ENCODE data around the gene CALM1.

The CALM1 gene

DNA sequence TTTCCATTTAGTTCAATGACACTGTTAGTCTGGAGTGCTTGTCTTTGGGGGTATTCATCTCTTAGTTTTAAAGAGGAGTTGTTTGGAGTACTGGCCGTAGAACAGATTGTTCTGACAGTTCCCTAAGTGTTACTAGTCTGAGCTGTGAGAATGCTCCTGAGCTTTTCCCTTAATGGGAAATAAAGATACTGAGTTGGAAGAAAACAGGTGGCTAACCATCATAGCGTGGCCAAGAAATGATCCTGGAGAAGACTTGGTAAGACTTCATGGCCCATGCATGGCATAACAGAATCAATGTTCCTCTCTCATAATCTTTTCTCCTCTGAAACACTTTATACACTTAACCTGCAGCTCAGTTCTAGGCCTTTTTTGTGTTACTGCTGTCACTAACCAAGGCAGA is 6.2 kb downstream of the CALM1 start:
- TF ChIP-seq, protein P1, sequence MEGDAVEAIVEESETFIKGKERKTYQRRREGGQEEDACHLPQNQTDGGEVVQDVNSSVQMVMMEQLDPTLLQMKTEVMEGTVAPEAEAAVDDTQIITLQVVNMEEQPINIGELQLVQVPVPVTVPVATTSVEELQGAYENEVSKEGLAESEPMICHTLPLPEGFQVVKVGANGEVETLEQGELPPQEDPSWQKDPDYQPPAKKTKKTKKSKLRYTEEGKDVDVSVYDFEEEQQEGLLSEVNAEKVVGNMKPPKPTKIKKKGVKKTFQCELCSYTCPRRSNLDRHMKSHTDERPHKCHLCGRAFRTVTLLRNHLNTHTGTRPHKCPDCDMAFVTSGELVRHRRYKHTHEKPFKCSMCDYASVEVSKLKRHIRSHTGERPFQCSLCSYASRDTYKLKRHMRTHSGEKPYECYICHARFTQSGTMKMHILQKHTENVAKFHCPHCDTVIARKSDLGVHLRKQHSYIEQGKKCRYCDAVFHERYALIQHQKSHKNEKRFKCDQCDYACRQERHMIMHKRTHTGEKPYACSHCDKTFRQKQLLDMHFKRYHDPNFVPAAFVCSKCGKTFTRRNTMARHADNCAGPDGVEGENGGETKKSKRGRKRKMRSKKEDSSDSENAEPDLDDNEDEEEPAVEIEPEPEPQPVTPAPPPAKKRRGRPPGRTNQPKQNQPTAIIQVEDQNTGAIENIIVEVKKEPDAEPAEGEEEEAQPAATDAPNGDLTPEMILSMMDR (IDR thresholded peaks at IDR 0.05; ENCODE audit: borderline replicate concordance, insufficient read depth, low read depth, low read length) = no peak
- H3K4me3 ChIP-seq (ENCODE audit: low read depth, low read length) = no peak overlapping the region

DNA sequence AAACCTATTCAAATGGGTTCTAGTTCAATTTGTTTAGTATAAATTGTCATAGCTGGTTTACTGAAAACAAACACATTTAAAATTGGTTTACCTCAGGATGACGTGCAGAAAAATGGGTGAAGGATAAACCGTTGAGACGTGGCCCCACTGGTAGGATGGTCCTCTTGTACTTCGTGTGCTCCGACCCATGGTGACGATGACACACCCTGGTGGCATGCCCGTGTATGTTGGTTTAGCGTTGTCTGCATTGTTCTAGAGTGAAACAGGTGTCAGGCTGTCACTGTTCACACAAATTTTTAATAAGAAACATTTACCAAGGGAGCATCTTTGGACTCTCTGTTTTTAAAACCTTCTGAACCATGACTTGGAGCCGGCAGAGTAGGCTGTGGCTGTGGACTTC is 8.3 kb downstream of the CALM1 start:
- TF ChIP-seq, protein P1 (IDR thresholded peaks at IDR 0.05; ENCODE audit: borderline replicate concordance, insufficient read depth, low read depth, low read length) = no peak

DNA sequence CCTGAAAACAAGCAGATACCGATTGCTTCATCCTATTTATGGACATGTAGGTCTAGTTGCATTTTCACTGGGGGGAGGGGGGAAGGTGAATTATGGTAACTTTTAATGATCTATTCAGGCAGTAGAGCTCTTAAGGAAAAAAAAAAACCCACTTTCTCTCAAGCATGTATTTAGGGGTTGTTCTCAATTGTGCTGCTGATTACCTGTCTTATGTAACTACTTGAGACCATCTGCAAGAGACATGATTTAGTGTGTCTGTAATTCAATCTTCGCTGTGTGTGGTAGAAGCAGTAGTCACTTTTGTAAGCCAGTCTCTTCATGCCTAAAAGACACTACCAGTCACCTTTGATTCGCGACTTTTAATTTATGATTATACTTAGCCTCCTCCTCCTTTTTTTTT is 8.9 kb downstream of the CALM1 start:
- H3K4me3 ChIP-seq (ENCODE audit: low read depth, low read length) = no peak overlapping the region
- TF ChIP-seq, protein P1 (IDR thresholded peaks at IDR 0.05; ENCODE audit: borderline replicate concordance, insufficient read depth, low read depth, low read length) = no peak

More for the DNA sequence above, 8.3 kb downstream of the CALM1 start:
- no peak overlapping the region for H3K4me3 ChIP-seq (ENCODE audit: low read depth, low read length)

DNA sequence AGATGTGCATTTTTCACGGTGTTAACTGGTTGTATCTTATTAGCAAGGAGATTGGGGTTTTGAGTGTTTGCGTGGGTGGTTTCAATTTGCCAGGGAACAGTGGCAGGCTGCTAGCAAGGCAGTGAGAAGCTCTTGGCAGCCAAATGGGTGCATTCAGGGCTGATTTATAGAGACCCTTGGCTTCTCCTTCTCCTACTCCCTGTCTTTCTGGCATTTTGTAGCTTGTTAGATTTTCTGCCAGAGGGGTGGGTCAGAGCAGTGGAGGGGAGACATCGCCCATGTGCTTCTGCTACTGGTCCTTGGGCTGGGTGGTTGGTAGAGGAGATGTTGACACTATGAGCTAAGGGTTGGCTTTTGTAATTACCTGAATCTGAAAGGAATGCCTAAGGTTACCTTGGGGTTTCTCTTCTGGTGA is 9.6 kb downstream of the CALM1 start:
- TF ChIP-seq, protein P1 (IDR thresholded peaks at IDR 0.05; ENCODE audit: borderline replicate concordance, insufficient read depth, low read depth, low read length) = no peak
- no peak overlapping the region for H3K4me3 ChIP-seq (ENCODE audit: low read depth, low read length)

DNA sequence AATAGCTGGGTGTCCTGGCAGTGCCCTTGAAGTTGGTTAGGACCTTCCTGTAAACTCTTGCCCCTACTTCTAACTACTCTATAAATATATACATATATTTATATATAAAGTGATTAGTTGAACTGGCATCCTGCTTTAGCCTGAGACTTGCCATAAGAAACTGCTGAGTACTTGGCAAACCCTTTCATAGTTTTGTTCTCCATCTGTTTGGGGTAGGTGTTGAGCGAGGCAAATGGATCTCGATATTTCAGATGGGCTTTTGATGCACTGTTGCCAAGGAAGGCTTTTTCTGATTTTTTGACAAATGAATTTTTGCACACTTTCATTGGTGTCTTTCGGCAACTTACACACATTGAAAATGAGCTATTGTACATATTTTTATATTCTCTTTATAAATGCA is 10.4 kb downstream of the CALM1 start:
- H3K4me3 ChIP-seq (ENCODE audit: low read depth, low read length) = no peak overlapping the region
- TF ChIP-seq, protein P1 (IDR thresholded peaks at IDR 0.05; ENCODE audit: borderline replicate concordance, insufficient read depth, low read depth, low read length) = no peak

DNA sequence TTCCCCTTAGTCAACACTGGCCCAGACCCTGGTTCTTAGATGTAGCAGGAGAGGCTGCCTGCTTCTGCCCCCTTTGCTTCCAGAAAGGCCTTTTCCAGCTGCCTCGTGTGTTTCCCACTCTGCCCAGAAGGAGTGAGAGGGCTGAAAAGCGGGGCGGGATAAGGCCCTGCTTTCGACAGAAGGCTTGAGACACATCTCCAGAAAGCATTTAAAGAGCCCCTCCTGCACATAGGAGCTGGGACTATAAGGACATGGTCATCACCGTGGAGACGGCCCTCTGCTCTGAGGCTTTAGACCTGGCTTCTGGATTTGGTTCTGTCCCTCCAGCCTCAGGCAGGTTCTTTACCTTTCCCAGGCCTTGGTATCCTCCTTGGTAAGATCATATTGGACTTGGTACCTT is 11.9 kb downstream of the CALM1 start:
- TF ChIP-seq, protein P1 (IDR thresholded peaks at IDR 0.05; ENCODE audit: borderline replicate concordance, insufficient read depth, low read depth, low read length) = no peak
- no peak overlapping the region for H3K4me3 ChIP-seq (ENCODE audit: low read depth, low read length)

DNA sequence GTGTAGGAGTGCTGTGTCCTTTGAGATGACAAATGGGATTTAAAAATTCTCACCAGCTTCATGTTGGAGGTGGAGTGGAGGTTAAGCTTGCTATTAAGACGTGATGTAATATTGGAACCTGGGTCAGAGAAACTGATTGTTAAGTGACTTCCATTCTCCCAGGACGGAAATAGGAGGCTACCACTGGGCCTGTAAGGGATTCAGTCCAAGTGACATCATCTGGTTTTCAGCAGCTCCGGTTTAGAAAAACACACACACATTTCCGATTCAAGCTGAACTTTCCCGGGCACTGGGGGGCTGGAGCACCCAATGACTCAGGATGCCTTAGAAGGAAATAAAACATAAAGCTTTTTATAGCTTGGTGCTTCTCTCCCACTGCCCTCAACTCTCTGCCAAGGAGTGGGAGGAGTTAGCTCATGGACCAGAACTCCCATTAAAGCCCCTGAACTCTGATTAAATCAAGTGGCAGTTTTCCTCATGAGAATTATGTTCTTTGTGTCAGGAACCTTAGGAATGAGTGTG is 12.4 kb downstream of the CALM1 start:
- no peak overlapping the region for H3K4me3 ChIP-seq (ENCODE audit: low read depth, low read length)
- TF ChIP-seq, protein P1 (IDR thresholded peaks at IDR 0.05; ENCODE audit: borderline replicate concordance, insufficient read depth, low read depth, low read length) = no peak
